GM18907 (cell line): Measurements from ENCODE around the gene ANAPC1.
"Not testable (repeated sequence)": the region's sequence is repeated elsewhere in the genome, so short reads cannot be mapped to it uniquely, and the experiment has no call there.

Source experiments
- ATAC-seq: cut with Tn5 transposase; IDR thresholded peaks from one replicate; pipeline ENCODE4 v1.9.1; 2021; ENCODE audit warnings: mild to moderate bottlenecking, moderate library complexity; ENCODE audit not compliant: unreplicated experiment

ANAPC1 gene

GRCh38 chr2:111883661-111884591, at the start of gene ANAPC1:
Gene ANAPC1, minus strand, starts transcription at chr2:111884193. Its CDS starts 3,368 bp downstream, at chr2:111880825.
- peak; percentile 86 for ATAC-seq

DNA sequence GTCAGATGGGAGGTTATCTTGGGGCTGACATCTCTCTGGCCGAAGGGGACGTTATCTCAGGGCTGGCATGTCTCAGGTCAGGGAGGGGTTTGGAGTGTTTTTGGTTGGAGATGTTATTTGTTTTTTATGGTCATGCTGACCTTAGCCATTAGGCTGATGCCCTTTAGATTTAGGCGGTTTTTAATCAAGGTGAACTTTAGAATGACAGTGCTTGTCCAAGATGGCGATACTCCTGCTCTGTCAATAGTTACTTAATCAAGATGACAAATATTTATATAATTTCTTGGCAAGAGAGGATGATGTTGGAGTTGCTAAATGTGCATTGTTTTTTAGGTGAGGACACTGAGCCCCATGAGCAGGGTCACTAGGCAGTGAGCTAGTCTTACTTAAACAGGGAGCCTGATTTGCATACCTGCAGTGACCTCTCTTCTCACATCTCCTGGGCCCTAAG, 48.9 kb upstream of the ANAPC1 start:
- ATAC-seq = no peak

DNA sequence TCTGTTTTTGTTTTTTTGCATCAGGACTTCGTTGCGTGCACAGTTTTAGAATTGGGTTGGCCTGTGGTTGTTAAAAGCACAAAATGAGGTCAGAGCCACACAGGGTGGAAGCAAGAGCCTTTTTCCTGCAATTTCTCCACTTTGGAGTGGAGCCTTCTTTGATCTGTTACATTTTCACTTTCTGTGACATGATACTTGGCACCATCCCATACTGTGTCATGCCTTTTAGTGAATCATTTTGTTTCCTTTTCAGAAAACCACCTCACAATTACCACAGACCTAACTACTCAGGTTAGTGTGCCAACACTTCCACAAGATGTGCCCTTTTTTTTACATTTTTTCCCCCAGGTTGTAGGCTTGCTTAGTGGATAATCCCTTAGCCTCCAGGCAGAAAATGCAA, 46.9 kb upstream of the ANAPC1 start:
- ATAC-seq = no peak

GRCh38 chr2:111930409-111930808, 46.4 kb upstream of the ANAPC1 start:
- no peak for ATAC-seq

DNA sequence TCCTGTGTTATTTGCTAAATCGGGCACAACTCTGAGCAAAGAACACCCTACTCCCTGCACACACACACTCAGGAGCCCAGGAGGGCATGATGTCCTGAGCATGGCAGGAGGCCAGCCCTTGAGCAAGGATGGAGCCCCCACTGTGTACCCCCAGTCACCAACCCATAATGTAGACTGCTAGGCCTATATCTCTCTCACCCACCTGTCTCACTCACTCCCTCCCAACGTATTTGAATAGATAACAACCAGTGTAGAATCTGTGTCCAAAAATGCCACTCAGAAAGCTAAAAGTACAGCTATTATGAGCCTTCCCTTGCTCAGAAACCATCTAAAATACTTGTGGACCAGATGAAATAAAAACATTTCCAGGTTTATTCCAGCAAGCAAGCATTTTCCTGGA, 43.7 kb upstream of the ANAPC1 start:
- no peak for ATAC-seq

GRCh38 chr2:111924617-111925107, 40.7 kb upstream of the ANAPC1 start:
- ATAC-seq = no peak

- ATAC-seq = no peak
These were observed 39.3 kb upstream of the ANAPC1 start for GRCh38 chr2:111923276-111923804.

- no peak for ATAC-seq
These were observed 36.0 kb upstream of the ANAPC1 start for GRCh38 chr2:111919794-111920608.

DNA sequence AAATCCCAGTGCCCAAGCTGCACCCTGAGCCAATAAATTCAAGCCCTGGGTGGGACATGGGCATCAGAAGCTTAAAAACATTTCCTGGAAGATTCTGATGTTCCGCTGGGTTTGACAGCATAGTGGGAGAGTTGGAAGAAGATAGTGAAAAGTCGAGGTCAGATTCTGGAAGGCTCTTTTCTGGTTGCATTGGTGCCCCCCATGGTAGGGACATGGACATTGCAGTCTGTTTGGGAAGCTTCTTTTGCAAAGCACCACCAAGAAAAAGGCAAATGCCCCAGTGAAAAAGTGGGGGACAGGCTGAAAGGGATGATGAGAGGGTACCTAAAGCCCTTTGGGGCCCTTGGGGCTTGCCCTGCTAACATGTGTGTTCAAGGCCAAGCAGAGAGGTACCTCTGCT, 35.4 kb upstream of the ANAPC1 start:
- ATAC-seq = no peak

- ATAC-seq = no peak
These were observed 34.4 kb upstream of the ANAPC1 start for GRCh38 chr2:111918383-111918806.

DNA sequence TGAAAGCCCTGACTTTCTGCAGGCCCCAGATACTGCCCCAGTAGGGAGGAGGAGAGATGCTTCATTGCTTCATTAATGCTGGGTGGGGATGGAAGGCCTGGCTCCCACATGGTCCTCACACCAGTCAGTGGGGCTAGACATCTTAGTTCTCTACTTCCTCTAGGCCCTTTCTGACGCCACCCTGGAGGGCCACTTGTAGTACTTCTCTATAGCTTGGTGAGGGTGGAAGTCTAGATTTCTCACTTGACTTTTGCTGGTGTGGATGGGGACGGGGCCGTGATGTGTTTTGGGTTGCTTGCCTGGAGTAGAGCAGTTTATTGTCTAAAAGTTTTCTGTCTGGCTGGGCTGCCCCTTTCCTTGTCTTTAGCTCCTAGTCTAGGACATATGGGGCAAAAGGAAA, 33.1 kb upstream of the ANAPC1 start:
- ATAC-seq = no peak

DNA sequence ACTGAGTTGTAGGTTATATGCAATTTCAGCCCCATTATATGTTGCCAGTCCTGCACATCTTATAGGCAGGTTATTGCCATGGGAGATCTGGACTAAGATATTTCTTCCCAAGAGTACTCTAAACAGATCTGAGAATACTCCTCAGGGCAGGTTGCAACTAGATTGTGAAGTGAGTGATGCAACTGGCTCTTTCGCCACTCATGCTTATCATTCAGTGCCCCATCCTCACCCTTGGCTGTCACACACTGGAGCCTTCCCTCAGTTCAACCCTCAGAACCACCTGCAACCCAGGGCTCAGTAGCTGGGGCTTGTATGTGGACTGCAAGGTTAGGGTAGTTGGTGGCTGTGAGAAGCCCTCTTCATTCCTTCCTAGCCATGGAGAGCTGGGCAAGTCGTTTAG, 28.6 kb upstream of the ANAPC1 start:
- no peak for ATAC-seq

DNA sequence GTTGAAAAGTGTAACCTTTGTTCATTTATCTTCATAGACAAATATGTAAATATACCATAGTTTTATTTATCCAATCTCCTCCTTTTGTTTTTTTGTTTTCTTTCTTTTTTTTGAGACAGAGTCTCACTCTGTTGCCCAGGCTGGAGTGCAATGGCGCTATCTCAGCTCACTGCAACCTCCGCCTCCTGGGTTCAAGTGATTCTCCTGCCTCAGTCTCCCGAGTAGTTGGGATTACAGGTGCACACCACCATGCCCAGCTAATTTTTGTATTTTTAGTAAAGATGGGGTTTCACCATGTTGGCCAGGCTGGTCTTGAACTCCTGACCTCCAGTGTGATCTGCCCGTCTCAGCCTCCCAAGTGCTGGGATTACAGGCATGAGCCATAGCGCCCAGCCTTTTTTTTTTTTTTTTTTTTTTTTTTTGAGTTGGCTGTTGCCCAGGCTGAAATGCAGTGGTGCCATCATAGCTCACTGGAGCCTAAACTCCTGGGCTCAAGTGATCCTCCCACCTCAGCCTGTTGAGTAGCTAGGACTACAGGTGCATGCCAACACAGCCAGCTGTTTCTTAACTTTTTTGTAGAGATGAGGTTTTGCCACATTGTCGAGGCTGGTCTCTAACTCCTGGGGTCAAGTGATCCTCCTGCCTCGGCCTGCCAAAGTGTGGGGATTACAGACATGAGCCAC, 27.4 kb upstream of the ANAPC1 start:
- ATAC-seq = not testable (repeated sequence)

- no peak for ATAC-seq
These were observed 26.8 kb upstream of the ANAPC1 start for GRCh38 chr2:111910609-111911277.

DNA sequence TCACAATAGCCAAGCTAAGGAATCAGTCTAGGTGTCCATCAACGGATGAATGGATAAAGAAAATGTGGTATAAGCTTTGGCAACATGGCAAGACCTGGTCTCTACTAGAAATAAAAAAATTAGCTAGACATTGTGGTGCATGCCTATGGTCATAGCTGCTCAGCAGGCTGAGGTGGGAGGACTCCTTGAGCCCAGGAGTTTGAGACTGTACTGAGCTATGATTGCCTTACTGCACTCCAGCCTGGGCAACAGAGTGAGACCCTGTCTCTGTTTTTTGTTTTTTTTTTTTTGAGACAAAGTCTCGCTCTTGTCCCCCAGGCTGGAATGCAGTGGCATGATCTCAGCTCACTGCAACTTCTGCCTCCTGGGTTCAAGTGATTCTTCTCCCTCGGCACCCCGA, 26.0 kb upstream of the ANAPC1 start:
- not testable (repeated sequence) for ATAC-seq

DNA sequence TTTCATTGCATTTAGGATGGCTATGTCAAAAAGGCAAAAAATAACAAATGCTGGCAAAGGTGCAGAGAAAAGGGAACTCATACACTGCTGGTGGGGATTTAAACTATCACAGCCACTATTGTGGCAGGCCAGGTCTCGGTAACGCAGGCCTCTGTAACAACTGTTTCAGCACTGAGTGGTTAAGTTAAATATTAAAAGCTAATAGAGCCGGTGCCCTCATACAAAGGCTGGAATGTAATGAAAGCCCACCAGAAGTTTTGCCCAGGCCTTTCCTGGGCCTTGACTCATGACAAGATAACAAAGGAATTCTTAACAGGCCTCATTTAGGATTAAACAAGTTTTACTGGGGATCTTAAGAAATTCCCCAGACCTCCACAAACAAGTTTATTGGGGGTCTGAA, 25.1 kb upstream of the ANAPC1 start:
- no peak for ATAC-seq

DNA sequence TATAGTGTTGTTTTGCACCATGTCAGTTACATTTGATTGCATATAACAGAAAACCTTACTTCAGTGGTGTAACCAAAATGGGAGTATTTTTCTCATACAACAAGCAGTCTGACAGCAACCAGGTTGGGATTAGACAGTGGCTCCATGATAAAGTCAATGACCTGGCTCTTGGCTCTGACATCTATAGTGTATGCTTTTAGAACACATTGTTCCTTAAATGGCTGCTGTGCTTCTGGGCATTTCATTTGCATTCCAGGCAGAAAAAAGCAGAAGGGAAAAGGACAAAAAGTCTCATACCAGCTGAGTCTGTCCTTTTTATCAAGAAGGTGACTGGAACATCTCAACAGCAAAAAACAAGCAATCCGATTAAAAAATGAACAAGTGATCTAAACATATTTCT, 24.6 kb upstream of the ANAPC1 start:
- no peak for ATAC-seq

- peak; percentile 47 for ATAC-seq
These were observed 22.2 kb upstream of the ANAPC1 start for GRCh38 chr2:111905990-111906735.

DNA sequence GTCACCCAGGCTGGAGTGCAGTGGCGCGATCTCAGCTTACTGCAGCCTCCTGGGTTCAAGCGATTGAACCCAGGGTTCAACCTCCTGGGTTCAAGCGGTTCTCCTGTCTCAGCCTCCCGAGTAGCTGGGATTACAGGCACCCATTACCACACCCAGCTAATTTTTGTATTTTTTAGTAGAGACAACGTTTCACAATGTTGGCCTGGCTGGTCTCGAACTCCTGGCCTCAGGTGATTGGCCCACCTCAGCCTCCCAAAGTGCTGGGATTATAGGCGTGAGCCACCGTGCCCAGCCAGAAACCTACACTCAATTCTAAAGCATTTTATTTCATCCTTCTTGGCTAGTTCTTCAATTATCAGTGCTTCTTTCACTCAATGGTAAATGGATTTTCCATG, 21.5 kb upstream of the ANAPC1 start:
- ATAC-seq = not testable (repeated sequence)
